ENCODE data around the gene HSPA12A.

HSPA12A gene

DNA sequence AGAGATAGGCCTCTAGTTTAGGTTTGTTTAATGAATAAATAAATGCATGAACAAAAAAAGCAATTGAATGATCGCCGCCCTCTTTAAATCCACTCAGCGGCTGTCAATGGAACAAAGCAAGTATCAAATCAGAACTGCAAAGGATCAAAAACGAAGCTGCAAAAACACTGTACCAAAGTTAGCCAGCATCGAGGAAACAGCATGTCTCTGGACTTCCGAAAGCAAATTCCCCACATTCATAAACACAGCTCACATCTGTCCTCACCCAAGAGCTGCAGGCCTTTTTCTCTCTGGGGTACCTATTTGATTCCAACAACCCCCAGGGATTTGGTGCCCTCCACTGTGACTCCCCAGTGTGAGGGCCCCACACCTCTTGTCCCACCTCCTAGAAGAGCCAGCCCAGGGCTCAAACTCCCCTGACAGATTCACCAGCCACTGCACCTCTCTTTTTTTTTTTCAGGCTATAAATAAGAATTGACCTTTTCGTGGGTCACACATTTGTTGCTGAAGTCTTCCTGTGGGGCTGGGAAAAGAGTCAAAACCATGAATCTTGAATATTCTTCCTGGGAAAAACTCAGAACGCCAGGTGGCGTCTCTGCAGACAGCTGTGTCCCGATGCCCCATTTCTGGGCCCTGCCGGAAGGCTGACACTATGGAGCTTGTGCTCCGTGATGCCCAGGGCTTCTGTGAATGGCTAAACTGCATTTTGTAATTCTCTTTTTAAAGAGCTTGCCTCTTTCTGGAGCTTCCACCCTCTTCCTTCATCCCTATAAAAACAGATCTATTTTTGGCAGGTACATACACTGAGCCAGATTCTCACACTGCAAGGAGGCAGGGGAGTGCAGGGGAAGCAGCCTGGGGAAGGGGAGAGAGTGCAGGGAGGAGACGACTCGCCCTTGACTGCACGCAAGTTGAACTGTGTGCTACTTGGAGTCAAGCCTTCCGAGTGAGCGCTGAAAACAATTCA is 51.7 kb downstream of the HSPA12A start:
- DNase-seq = no peak

DNA sequence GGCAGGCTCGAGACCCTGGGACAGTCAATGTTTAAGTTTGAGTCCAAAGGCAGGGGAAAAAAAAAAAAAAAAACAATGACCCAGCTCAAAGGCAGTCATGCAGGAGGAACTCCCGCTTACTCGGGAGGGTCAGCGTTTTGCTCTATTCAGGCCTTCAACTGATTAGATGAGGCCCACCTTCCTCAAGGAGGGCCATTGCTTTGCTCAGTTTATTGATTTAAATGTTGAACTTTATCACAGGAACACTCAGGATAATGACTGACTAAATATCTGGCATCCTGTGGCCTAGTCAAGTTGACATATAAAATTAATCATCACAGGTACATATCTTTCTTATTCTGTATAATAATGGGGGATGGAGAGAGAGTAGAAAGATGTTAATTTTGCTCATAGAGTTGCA is 52.6 kb downstream of the HSPA12A start:
- DNase-seq = no peak

GRCh38 chr10:116688741-116689495 is 53.4 kb downstream of the HSPA12A start:
- no peak for DNase-seq

GRCh38 chr10:116688241-116688711 is 54.1 kb downstream of the HSPA12A start:
- DNase-seq = no peak

DNA sequence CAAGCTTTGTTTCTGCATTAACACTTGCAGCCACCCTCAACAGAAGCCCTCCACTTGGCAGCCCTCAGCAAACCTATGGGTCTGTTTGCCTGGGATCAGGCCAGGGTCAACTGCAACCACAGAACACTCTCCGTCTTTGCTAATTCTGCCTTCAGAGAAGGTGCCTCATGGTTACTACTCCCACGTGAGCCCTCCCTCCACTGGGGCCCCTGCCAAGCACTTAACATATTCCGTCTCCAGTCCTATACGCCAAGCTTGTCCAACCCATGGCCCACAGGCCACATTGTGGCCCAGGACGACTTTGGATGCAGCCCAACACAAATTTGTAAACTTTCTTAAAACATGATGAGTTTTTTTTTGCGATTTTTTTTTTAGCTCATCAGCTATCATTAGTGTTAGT is 54.7 kb downstream of the HSPA12A start:
- DNase-seq = no peak

- no peak for DNase-seq
Observed at GRCh38 chr10:116686632-116687031, 55.7 kb downstream of the HSPA12A start.

DNA sequence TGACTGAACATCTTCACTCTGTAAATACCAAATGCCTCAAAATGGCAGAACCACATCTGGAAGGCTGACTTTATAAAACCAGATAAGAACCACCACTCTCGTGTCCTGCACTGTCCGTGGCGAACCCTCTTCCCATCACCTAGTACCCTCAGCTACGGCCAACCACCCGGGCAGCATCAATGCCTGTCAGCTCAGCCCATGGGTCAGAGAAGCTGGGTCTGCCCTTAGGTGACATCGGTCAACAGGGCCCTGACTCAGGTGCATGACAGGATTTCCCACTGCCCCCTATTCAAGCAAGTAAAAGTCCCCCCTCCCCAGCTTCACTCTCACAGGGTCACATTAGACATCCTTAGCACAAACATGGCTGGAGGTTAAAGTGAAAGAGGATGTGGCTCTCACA is 56.6 kb downstream of the HSPA12A start:
- DNase-seq = no peak

DNA sequence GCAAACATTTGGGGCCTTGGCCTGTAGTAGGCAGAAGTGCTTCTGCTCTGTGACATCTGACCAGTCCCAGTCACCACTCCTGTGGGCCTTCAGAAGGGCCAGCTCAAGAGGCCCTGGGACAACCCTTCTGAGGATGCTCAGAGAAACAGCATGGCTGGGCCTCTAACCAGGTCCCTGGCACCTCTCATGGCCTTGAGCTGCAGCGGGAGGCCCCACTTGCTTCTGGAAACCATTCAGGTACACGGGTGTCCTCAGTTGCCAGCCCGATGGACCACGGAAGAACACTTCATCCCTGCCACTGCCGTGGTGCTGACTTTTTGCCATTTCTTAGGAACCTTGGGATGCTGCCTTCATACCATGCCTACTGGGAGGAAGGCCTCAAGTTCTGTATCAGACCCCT is 57.6 kb downstream of the HSPA12A start:
- no peak for DNase-seq

GRCh38 chr10:116683821-116684220 is 58.5 kb downstream of the HSPA12A start:
- no peak for DNase-seq

- DNase-seq = no peak
Observed at GRCh38 chr10:116683166-116683565, 59.2 kb downstream of the HSPA12A start.

- no peak for DNase-seq
Observed at GRCh38 chr10:116679351-116679750, 63.0 kb downstream of the HSPA12A start.

GRCh38 chr10:116676633-116677032 is 65.7 kb downstream of the HSPA12A start:
- no peak for DNase-seq

DNA sequence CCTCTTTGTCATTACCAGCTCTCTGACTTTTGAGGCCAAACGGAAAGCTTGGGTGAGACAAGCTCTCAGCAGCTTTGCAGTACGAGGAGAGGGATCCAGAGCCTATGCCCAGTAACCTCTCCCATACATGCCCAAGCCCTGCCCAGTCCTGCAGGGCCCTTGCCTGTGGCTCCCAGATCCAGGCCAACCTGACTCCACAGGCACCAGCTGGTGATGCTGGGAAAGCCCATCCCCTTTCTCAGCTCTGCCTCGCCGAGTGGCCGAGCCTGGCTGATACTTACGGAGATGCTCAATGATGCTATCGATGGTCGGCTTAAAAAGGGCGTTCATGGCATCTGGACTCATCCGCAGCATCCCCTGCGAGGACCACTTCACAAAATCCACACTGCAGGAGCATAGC is 66.2 kb downstream of the HSPA12A start:
- no peak for DNase-seq

DNA sequence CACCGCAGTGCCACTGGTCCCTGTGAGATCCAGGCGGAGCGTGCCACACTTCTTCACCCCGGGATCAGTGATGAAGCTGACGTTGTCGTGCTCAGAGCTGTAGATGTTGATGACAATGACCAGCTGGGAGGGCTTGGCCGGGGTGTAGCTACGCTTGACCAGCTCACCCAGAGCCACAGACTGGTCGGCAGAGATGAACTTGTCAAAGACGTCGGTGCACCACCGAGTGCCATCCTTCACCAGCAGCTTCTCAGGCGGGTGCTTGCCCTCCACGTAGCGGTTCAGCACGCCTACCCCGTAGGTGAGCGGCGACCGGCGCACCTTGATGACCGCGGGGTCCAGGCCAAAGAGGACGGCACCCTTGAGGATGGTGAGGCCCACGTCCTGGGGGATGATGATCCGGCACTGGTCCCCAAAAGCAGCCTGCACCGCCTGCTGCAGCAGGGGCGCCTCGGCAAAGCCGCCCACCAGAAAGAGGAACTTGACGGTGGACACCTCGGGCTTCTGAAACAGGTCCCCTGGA is 67.4 kb downstream of the HSPA12A start:
- no peak for DNase-seq

GRCh38 chr10:116673866-116674265 is 68.5 kb downstream of the HSPA12A start:
- no peak for DNase-seq

GRCh38 chr10:116672891-116673290 is 69.5 kb downstream of the HSPA12A start:
- DNase-seq = no peak

DNA sequence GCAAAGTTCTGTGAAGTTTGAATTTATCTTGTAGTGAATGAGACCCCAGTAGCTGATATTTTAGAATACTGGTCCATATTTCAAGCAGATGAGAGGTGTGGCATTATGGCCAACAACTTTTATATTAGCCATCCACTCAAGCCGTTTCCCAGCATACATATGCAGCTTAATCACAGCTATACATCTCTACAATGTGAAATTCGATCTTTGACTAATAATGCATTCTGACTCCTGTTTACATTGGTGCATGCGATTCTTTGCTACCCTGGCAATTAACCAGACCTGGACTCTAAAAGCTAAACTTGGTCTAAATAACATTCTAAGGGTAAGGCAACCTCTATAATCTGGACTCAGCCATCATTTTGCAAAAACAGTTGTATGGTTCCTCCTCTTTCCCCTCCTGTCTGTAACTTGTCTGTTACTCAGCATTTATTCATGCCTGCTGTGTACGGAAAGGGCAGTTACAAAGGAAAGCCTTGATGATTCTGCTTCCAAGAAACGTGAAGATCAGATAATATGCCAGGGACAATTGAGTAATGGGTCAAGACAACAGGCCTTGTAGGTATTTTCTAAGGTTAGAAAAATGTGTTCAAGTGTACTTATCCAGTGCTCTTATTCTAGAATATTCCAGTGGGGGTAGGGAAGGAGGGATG is 71.0 kb downstream of the HSPA12A start:
- no peak for DNase-seq

GRCh38 chr10:116670706-116671105 is 71.7 kb downstream of the HSPA12A start:
- DNase-seq = no peak

DNA sequence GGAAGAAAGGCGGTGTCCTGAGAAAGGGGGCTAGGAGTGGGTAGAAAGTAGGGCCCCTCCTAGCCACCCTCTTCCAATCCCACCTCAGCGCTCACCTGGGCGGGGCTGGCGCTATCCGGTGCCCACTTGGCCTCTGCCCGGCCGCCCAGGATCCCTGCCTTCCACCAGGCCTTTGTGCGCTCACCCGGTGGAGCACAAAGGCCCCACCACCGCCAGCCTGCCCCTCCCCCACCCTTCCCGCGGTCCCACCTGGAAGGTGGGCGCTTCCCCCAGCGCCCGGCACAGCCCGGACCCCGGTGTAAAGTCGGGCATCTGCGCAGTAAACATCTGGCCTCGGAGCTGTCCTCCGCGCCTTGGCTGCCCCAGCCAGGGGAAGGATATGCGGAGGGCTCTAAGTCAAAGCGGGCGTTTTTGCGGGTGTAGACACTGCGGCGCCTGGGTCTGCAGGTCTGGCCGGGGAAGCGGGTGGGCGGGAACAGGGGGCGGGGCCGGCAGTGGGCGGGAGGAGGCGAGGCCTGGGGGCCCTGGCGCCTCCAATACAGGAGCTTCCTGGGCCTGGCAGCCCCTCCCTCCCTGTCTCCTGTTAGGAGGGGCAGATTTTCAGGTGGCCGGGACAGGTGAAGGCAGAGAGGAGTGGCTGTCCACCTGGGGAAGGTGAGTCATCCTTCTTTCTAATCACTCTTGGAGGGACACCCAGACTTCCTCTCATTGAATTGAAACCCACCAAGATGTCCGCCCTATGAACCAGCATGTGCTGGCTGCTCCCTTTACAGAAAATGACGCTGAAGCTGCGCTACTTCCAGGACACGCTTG is 72.3 kb downstream of the HSPA12A start:
- DNase-seq = no peak

DNA sequence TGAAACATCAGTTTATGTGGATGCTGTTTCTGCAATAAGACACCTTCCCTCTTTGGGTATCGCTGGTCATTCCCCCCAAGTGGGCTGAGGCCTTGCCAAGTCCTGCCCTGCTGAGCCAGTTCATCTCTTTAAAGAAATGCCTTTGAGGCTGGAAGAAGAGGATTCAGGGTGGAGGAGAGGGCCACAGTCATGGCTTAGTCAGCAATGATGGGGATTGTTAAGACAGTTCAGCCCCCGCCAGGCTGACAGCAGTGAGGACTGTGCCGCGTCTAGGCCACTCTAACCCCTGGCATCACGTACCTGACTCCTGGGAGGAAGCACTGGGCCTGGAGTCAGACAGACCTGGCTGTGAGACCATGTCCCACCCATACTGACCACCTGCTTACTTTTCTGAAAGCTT is 73.3 kb downstream of the HSPA12A start:
- DNase-seq = no peak

GRCh38 chr10:116668446-116668845 is 73.9 kb downstream of the HSPA12A start:
- DNase-seq = no peak

DNA sequence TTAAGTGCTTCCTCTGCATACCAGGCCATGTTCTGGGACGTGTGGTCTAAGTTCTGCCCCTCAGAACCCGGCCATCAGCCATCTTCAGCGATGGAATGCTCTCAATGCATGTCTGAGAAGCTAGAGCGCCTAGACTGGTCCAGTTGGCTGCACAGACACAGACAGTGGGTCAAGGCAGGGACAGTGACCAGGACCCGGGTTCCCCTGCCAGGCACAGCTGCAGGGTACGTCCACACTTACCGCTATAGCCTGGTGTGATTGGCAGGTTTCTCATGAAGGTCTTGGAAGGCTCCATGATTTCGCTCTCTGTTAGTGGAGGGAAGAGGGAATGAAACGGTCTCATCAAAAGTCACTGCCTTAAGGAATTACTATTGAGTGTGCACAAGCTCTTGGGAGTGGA is 74.3 kb downstream of the HSPA12A start:
- DNase-seq = no peak

Data from COR-L47 (cell line).